Left ventricle myocardium superior (tissue), 1 donor: Measurements from ENCODE around the gene COL27A1. TPM values are rescaled to one million over a fixed set of nuclear protein-coding genes. Genes with fewer than 3 reads are reported as not detected.
"Not testable (repeated sequence)": the region's sequence is repeated elsewhere in the genome, so short reads cannot be mapped to it uniquely, and the experiment has no call there.

Source experiments
- ATAC-seq: fragments of 200-7000 bp; cut with Tn5 transposase; one replicate; pipeline ENCODE4 v1.9.1; 2020; ENCODE audit warnings: mild to moderate bottlenecking, moderate library complexity
- DNase-seq: peaks from one replicate; pipeline ENCODE4 v3.0.0-alpha.2; 2020
- intact Hi-C: fragments of 100-400 bp; cut with micrococcal nuclease; formaldehyde crosslinking; loops from one replicate; pipeline ENCODE4 v1.11.0; 2022
- total RNA-seq: library from RNA; stranded (reverse); fragmentation: NEBNext Ultra II Directional; extraction: Animal tissue kit (Norgen Biotek cat#: 25700); gene quantifications from one replicate; pipeline ENCODE4 v1.2.1, GENCODE V29; 2021
- donor health status: DM: no; HTN: yes; CAD: no; lungs with severe emphysema.

COL27A1 gene
- total RNA-seq, 1 donor from 2014 or later, result 11.0 TPM

- ATAC-seq, result no peak
- intact Hi-C loops, result no loop called here
- no peak for DNase-seq
Measured at GRCh38 chr9:114315723-114316363, 160.5 kb downstream of the COL27A1 start.

- intact Hi-C loops, result no loop called here
- ATAC-seq (no peak), DNase-seq (no peak)
Measured at GRCh38 chr9:114316605-114317230, 161.4 kb downstream of the COL27A1 start.

- intact Hi-C loops, result no loop called here
- DNase-seq (no peak), ATAC-seq (no peak)
Measured at GRCh38 chr9:114317665-114318357, 162.5 kb downstream of the COL27A1 start.

GRCh38 chr9:114318416-114318815 is 163.1 kb downstream of the COL27A1 start:
- intact Hi-C loops, result no loop called here
- ATAC-seq (no peak), DNase-seq (no peak)

- ATAC-seq, result no peak
- no peak for DNase-seq
- intact Hi-C loops, result no loop called here
Measured at GRCh38 chr9:114319147-114319546, 163.8 kb downstream of the COL27A1 start.

- DNase-seq, ATAC-seq, intact Hi-C loops: not testable (repeated sequence)
Measured at GRCh38 chr9:114320710-114321109, 165.4 kb downstream of the COL27A1 start.

GRCh38 chr9:114321759-114322158 is 166.4 kb downstream of the COL27A1 start:
- DNase-seq (no peak), ATAC-seq (no peak)
- intact Hi-C loops, result no loop called here

- intact Hi-C loops, ATAC-seq, DNase-seq: not testable (repeated sequence)
Measured at GRCh38 chr9:114322160-114322818, 167.0 kb downstream of the COL27A1 start.

- DNase-seq, ATAC-seq, intact Hi-C loops: not testable (repeated sequence)
Measured at GRCh38 chr9:114322831-114323531, 167.6 kb downstream of the COL27A1 start, which contains the start of gene ORM1. ORM1 (plus strand) TSS chr9:114323098; CDS start chr9:114323134, 36 bp downstream.

GRCh38 chr9:114323849-114324248 is 168.5 kb downstream of the COL27A1 start:
- intact Hi-C loops, ATAC-seq, DNase-seq: not testable (repeated sequence)

- ATAC-seq (no peak), DNase-seq (no peak)
- intact Hi-C loops, result no loop called here
Measured at GRCh38 chr9:114324492-114324891, 169.2 kb downstream of the COL27A1 start.

GRCh38 chr9:114324965-114325364 is 169.6 kb downstream of the COL27A1 start:
- not testable (repeated sequence) for ATAC-seq

GRCh38 chr9:114325684-114326254 is 170.4 kb downstream of the COL27A1 start:
- intact Hi-C loops, ATAC-seq, DNase-seq: not testable (repeated sequence)

More at GRCh38 chr9:114324965-114325364, 169.6 kb downstream of the COL27A1 start:
- DNase-seq, intact Hi-C loops: not testable (repeated sequence)

- DNase-seq (no peak), ATAC-seq (no peak)
- intact Hi-C loops, result no loop called here
Measured at GRCh38 chr9:114327749-114328148, 172.4 kb downstream of the COL27A1 start.

GRCh38 chr9:114328357-114328820 is 173.1 kb downstream of the COL27A1 start:
- DNase-seq, intact Hi-C loops, ATAC-seq: not testable (repeated sequence)

- DNase-seq, ATAC-seq, intact Hi-C loops: not testable (repeated sequence)
Measured at GRCh38 chr9:114328937-114329624, 173.7 kb downstream of the COL27A1 start.

GRCh38 chr9:114329625-114330022 is 174.3 kb downstream of the COL27A1 start, which contains the start of gene ORM2:
ORM2 (plus strand) TSS chr9:114329869; CDS start chr9:114329905, 36 bp downstream.
- DNase-seq, intact Hi-C loops, ATAC-seq: not testable (repeated sequence)

- no peak for ATAC-seq
- intact Hi-C loops, result no loop called here
- DNase-seq, result no peak
Measured at GRCh38 chr9:114330636-114331035, 175.3 kb downstream of the COL27A1 start.
